ENCODE results near the gene MARS1.

DNA sequence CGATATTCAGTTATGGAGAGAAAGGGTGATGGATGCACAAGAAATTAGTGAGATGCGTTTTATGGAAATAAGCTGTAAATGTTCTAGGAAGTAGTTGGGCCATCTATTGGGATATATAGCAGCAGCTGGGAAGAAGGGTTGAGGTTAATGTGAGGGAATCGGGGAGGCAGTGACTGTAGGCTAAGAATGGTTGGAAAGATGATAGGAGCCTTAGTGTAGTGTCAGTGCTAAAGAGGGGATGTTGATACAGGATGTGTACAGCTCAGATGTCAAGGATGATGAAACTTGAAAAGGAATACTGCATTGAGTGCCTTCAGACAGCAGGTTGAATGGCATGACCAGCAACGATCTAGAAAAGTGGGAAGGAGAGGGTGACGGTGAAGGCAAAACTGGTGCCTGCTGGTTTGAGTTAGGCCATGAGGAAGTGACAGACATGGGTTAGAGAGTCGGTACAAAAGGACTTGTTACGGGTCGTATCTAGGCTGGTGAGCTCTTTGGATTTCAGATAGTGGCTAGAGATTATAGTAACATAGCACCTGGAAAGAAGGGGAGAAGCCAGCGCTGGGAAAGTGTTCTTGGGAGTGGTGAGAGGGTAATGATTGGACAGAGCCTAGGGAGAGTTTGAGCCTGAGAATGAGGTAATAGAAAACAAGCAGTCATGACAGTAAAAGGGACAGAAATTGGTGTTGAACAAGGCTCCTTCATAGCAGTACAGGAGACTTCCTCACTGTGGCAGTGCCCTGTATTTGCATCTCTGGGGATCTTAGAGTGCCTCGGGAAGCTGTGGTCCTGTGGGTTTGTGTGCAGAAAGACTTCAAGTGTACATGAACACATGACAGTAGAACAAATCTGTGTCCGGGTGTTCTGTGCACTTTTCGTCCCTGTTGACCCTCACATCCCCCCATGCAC, 9.6 kb downstream of the MARS1 start:
- no peak for TF ChIP-seq EZH2 (optimal IDR thresholded peaks at IDR 0.05; ENCODE audit: low read depth, low read length)
- TF ChIP-seq, protein P1, sequence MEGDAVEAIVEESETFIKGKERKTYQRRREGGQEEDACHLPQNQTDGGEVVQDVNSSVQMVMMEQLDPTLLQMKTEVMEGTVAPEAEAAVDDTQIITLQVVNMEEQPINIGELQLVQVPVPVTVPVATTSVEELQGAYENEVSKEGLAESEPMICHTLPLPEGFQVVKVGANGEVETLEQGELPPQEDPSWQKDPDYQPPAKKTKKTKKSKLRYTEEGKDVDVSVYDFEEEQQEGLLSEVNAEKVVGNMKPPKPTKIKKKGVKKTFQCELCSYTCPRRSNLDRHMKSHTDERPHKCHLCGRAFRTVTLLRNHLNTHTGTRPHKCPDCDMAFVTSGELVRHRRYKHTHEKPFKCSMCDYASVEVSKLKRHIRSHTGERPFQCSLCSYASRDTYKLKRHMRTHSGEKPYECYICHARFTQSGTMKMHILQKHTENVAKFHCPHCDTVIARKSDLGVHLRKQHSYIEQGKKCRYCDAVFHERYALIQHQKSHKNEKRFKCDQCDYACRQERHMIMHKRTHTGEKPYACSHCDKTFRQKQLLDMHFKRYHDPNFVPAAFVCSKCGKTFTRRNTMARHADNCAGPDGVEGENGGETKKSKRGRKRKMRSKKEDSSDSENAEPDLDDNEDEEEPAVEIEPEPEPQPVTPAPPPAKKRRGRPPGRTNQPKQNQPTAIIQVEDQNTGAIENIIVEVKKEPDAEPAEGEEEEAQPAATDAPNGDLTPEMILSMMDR (IDR thresholded peaks at IDR 0.05; ENCODE audit: low read length): no peak
- no peak for TF ChIP-seq EZH2phosphoT487 (IDR thresholded peaks at IDR 0.05; ENCODE audit: low read length)
